ENCODE data around the gene LRP8.

Gene LRP8

DNA sequence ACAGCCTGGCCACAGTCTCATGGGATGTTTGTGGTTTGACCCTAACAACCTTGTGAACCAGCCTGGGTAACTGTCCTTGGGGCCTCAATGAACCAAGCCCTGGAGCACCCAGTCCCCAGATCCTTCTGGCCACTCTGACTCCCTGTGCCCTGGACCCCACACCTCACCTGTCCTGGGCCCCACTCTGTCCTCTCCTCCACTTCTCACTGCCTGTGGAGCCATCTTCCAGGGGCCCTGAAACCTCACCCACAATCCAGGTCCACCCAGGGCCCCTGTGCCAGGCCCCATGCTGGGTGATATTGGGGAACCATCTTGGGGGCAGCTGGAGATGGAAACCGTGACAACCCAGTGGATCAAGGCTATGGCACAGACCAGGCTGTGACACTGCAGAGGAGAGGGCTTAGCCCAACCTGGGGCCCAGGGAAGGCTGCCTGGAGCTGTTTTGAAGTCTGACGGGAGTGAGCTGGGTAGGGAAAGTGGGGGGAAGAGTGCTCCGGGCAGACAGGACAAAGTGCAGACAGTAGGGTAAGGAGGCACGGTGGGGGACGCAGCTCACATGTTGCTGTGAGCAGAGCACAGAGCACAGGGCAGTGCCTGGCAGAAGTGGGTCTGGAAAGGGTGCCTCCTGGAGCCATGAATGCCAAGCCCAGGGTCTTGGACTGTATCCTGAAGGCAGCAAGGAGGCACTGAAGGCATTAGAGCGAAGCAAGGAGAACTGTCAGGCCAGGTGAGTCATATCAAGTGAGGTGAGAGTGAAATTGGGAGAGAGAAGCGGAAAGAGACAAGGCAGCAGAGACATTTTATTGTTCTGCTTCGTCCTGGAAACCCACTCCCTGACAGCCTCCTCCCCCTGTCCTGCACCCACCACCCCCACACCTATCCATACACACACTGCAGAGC lies 12.1 kb upstream of the LRP8 start:
- Histone ChIP-seq H3K9me3 (replicated peaks in 1 of 2; ENCODE audit: control insufficient read depth in 2 of 2, insufficient read depth in 1 of 2, low read depth in 1 of 2, low read length in 2 of 2) (no peaks in the 10 kb centered on the region), H3K79me1 (ENCODE audit: low read depth, low read length) (no peaks in the 10 kb centered on the region), H3K18ac (ENCODE audit: low read length) (peak overlapping the region; percentile 70), H3K4me1 (ENCODE audit: control insufficient read depth in 2 of 2, insufficient read depth in 1 of 2, low read depth in 1 of 2, low read length in 2 of 2) (peaks cover 0 to 3% of the 10 kb centered on the region in 2 donors), H3K23ac (ENCODE audit: low read depth, low read length, poor library complexity) (no peak overlapping the region), H3K14ac (ENCODE audit: low read length) (no peak overlapping the region), H3K27ac (replicated peaks; ENCODE audit: low read length) (no peak overlapping the region), H4K91ac (ENCODE audit: low read depth, low read length, poor library complexity) (no peak overlapping the region), H2AK5ac (ENCODE audit: low read depth, low read length) (no peak overlapping the region), H2BK120ac (ENCODE audit: low read depth, low read length) (no peak overlapping the region), H3K4ac (ENCODE audit: low read length) (no peak overlapping the region), H4K8ac (ENCODE audit: low read depth, low read length) (no peak overlapping the region), H2AFZ (ENCODE audit: low read length) (no peak overlapping the region), H2BK12ac (ENCODE audit: low read length) (peak overlapping the region; percentile 42), H3K9ac (ENCODE audit: low read depth, low read length, poor library complexity) (no peak overlapping the region), H3K27me3 (ENCODE audit: control insufficient read depth in 3 of 3, insufficient read depth in 3 of 3, low read depth in 1 of 3, low read length in 3 of 3) (peaks cover 0 to 15% (median 0%) of the 10 kb centered on the region in 3 experiments), H3K4me2 (ENCODE audit: insufficient read depth, low read length, poor library complexity, severe bottlenecking) (no peak overlapping the region), H3K36me3 (replicated peaks in 1 of 2; ENCODE audit: control insufficient read depth in 2 of 2, insufficient read depth in 2 of 2, low read length in 2 of 2) (no peaks in the 10 kb centered on the region), H3K4me3 (ENCODE audit: low read length in 2 of 2) (peak overlapping the region in 1 of 2 donors; percentile 10), H2BK5ac (ENCODE audit: low read length) (peak overlapping the region; percentile 11), H2BK15ac (ENCODE audit: low read length) (peak overlapping the region; percentile 20)
- no CpG with 5 or more reads among the region's 8 CpGs for WGBS, 2 donors (ENCODE audit: extremely low coverage in 2 of 2, insufficient read length in 2 of 2, insufficient replicate concordance in 1 of 2)
- no peak for DNase-seq (ENCODE audit: low spot score)

- Histone ChIP-seq H3K36me3 (replicated peaks in 1 of 2; ENCODE audit: control insufficient read depth in 2 of 2, insufficient read depth in 2 of 2, low read length in 2 of 2) (no peaks in the 10 kb centered on the region), H3K27ac (replicated peaks; ENCODE audit: low read length) (no peak overlapping the region), H3K9ac (ENCODE audit: low read depth, low read length, poor library complexity) (no peak overlapping the region), H3K4me3 (ENCODE audit: low read length in 2 of 2) (no peak overlapping the region), H3K4me2 (ENCODE audit: insufficient read depth, low read length, poor library complexity, severe bottlenecking) (no peak overlapping the region), H3K27me3 (ENCODE audit: control insufficient read depth in 3 of 3, insufficient read depth in 3 of 3, low read depth in 1 of 3, low read length in 3 of 3) (peaks cover 0 to 2% (median 0%) of the 10 kb centered on the region in 3 experiments), H4K91ac (ENCODE audit: low read depth, low read length, poor library complexity) (no peak overlapping the region), H3K23ac (ENCODE audit: low read depth, low read length, poor library complexity) (no peak overlapping the region), H3K79me1 (ENCODE audit: low read depth, low read length) (no peaks in the 10 kb centered on the region), H3K4ac (ENCODE audit: low read length) (no peak overlapping the region), H3K9me3 (replicated peaks in 1 of 2; ENCODE audit: control insufficient read depth in 2 of 2, insufficient read depth in 1 of 2, low read depth in 1 of 2, low read length in 2 of 2) (no peaks in the 10 kb centered on the region), H2BK12ac (ENCODE audit: low read length) (no peak overlapping the region), H2AFZ (ENCODE audit: low read length) (no peak overlapping the region), H2AK5ac (ENCODE audit: low read depth, low read length) (no peak overlapping the region), H2BK15ac (ENCODE audit: low read length) (no peak overlapping the region), H4K8ac (ENCODE audit: low read depth, low read length) (no peak overlapping the region), H3K18ac (ENCODE audit: low read length) (no peak overlapping the region), H3K4me1 (ENCODE audit: control insufficient read depth in 2 of 2, insufficient read depth in 1 of 2, low read depth in 1 of 2, low read length in 2 of 2) (no peaks in the 10 kb centered on the region), H3K14ac (ENCODE audit: low read length) (no peak overlapping the region), H2BK120ac (ENCODE audit: low read depth, low read length) (no peak overlapping the region), H2BK5ac (ENCODE audit: low read length) (no peak overlapping the region)
- WGBS, 2 donors (ENCODE audit: extremely low coverage in 2 of 2, insufficient read length in 2 of 2, insufficient replicate concordance in 1 of 2) = no CpG with 5 or more reads among the region's 1 CpG
- DNase-seq (ENCODE audit: low spot score) = no peak
Observed at GRCh38 chr1:53338423-53338822, 10.6 kb upstream of the LRP8 start.

- H2AK5ac ChIP-seq (ENCODE audit: low read depth, low read length) = no peak overlapping the region
- H3K4ac ChIP-seq (ENCODE audit: low read length) = no peak overlapping the region
- no peak overlapping the region for H3K4me3 ChIP-seq (ENCODE audit: low read length in 2 of 2)
- no peaks in the 10 kb centered on the region for H3K4me1 ChIP-seq (ENCODE audit: control insufficient read depth in 2 of 2, insufficient read depth in 1 of 2, low read depth in 1 of 2, low read length in 2 of 2)
- H3K9ac ChIP-seq (ENCODE audit: low read depth, low read length, poor library complexity) = no peak overlapping the region
- H3K18ac ChIP-seq (ENCODE audit: low read length) = no peak overlapping the region
- H3K14ac ChIP-seq (ENCODE audit: low read length) = no peak overlapping the region
- no peak overlapping the region for H2AFZ ChIP-seq (ENCODE audit: low read length)
- no peak overlapping the region for H3K4me2 ChIP-seq (ENCODE audit: insufficient read depth, low read length, poor library complexity, severe bottlenecking)
- H2BK120ac ChIP-seq (ENCODE audit: low read depth, low read length) = no peak overlapping the region
- H3K23ac ChIP-seq (ENCODE audit: low read depth, low read length, poor library complexity) = no peak overlapping the region
- no peaks in the 10 kb centered on the region for H3K9me3 ChIP-seq (replicated peaks in 1 of 2; ENCODE audit: control insufficient read depth in 2 of 2, insufficient read depth in 1 of 2, low read depth in 1 of 2, low read length in 2 of 2)
- no peak overlapping the region for H2BK15ac ChIP-seq (ENCODE audit: low read length)
- no CpG with 5 or more reads among the region's 5 CpGs for WGBS, 2 donors (ENCODE audit: extremely low coverage in 2 of 2, insufficient read length in 2 of 2, insufficient replicate concordance in 1 of 2)
- no peak overlapping the region for H4K91ac ChIP-seq (ENCODE audit: low read depth, low read length, poor library complexity)
- DNase-seq (ENCODE audit: low spot score) = no peak
- H3K36me3 ChIP-seq (replicated peaks in 1 of 2; ENCODE audit: control insufficient read depth in 2 of 2, insufficient read depth in 2 of 2, low read length in 2 of 2) = no peaks in the 10 kb centered on the region
- no peak overlapping the region for H4K8ac ChIP-seq (ENCODE audit: low read depth, low read length)
- no peaks in the 10 kb centered on the region for H3K79me1 ChIP-seq (ENCODE audit: low read depth, low read length)
- H2BK12ac ChIP-seq (ENCODE audit: low read length) = no peak overlapping the region
- peaks cover 0 to 5% (median 0%) of the 10 kb centered on the region in 3 experiments for H3K27me3 ChIP-seq (ENCODE audit: control insufficient read depth in 3 of 3, insufficient read depth in 3 of 3, low read depth in 1 of 3, low read length in 3 of 3)
- no peak overlapping the region for H3K27ac ChIP-seq (replicated peaks; ENCODE audit: low read length)
- no peak overlapping the region for H2BK5ac ChIP-seq (ENCODE audit: low read length)
Observed at GRCh38 chr1:53337499-53337898, 9.6 kb upstream of the LRP8 start.

- no peak overlapping the region for H2AFZ ChIP-seq (ENCODE audit: low read length)
- DNase-seq (ENCODE audit: low spot score) = no peak
- no peak overlapping the region for H3K14ac ChIP-seq (ENCODE audit: low read length)
- no peak overlapping the region for H2BK15ac ChIP-seq (ENCODE audit: low read length)
- H2BK5ac ChIP-seq (ENCODE audit: low read length) = no peak overlapping the region
- H2AK5ac ChIP-seq (ENCODE audit: low read depth, low read length) = no peak overlapping the region
- no peak overlapping the region for H3K27ac ChIP-seq (replicated peaks; ENCODE audit: low read length)
- no peak overlapping the region for H2BK120ac ChIP-seq (ENCODE audit: low read depth, low read length)
- H2BK12ac ChIP-seq (ENCODE audit: low read length) = no peak overlapping the region
- no peaks in the 10 kb centered on the region for H3K36me3 ChIP-seq (replicated peaks in 1 of 2; ENCODE audit: control insufficient read depth in 2 of 2, insufficient read depth in 2 of 2, low read length in 2 of 2)
- H3K18ac ChIP-seq (ENCODE audit: low read length) = no peak overlapping the region
- H3K4me2 ChIP-seq (ENCODE audit: insufficient read depth, low read length, poor library complexity, severe bottlenecking) = no peak overlapping the region
- H3K23ac ChIP-seq (ENCODE audit: low read depth, low read length, poor library complexity) = no peak overlapping the region
- no peaks in the 10 kb centered on the region for H3K4me1 ChIP-seq (ENCODE audit: control insufficient read depth in 2 of 2, insufficient read depth in 1 of 2, low read depth in 1 of 2, low read length in 2 of 2)
- H3K4me3 ChIP-seq (ENCODE audit: low read length in 2 of 2) = no peak overlapping the region
- H4K8ac ChIP-seq (ENCODE audit: low read depth, low read length) = no peak overlapping the region
- no peak overlapping the region for H4K91ac ChIP-seq (ENCODE audit: low read depth, low read length, poor library complexity)
- H3K27me3 ChIP-seq (ENCODE audit: control insufficient read depth in 3 of 3, insufficient read depth in 3 of 3, low read depth in 1 of 3, low read length in 3 of 3) = peaks cover 0 to 5% (median 0%) of the 10 kb centered on the region in 3 experiments
- H3K4ac ChIP-seq (ENCODE audit: low read length) = no peak overlapping the region
- H3K9me3 ChIP-seq (replicated peaks in 1 of 2; ENCODE audit: control insufficient read depth in 2 of 2, insufficient read depth in 1 of 2, low read depth in 1 of 2, low read length in 2 of 2) = no peaks in the 10 kb centered on the region
- H3K9ac ChIP-seq (ENCODE audit: low read depth, low read length, poor library complexity) = no peak overlapping the region
- WGBS, 2 donors (ENCODE audit: extremely low coverage in 2 of 2, insufficient read length in 2 of 2, insufficient replicate concordance in 1 of 2) = 100% methylated on average over 1 of the region's 12 CpGs
- H3K79me1 ChIP-seq (ENCODE audit: low read depth, low read length) = no peaks in the 10 kb centered on the region
Observed at GRCh38 chr1:53336146-53336545, 8.3 kb upstream of the LRP8 start.

Data from neuronal stem cell (in vitro differentiated cells).